OCI-LY1 (cell line): ENCODE measurements around the gene SERPINA9.

Experiments
- H2AFZ ChIP-seq: fragments of 200-600 bp; sonication (generic), shearing (Covaris generic); 2 replicates; pipeline ENCODE4 v1.6.0; 2014; ENCODE audit warnings: antibody characterized with exemption, mild to moderate bottlenecking, low read length
- H3F3A ChIP-seq: fragments of 200-600 bp; sonication (generic), shearing (Covaris generic); 2 replicates; pipeline ENCODE4 v1.6.0; 2014; ENCODE audit warnings: mild to moderate bottlenecking, antibody characterized with exemption, low read length, moderate library complexity; ENCODE audit not compliant: insufficient read depth
- H3K27ac ChIP-seq: fragments of 200-600 bp; sonication (generic); 2 replicates; pipeline ENCODE4 v1.5.1; 2014; ENCODE audit warnings: low read length, mixed run types, mild to moderate bottlenecking, low read depth; ENCODE audit not compliant: poor library complexity, severe bottlenecking
- H3K27me3 ChIP-seq: fragments of 200-600 bp; sonication (generic); 2 replicates; pipeline ENCODE4 v1.6.0; 2014; ENCODE audit warnings: antibody characterized with exemption, mild to moderate bottlenecking, low read length, moderate library complexity; ENCODE audit not compliant: insufficient read depth
- H3K36me3 ChIP-seq: fragments of 200-600 bp; sonication (generic); 2 replicates; pipeline ENCODE4 v1.6.1; 2014; ENCODE audit warnings: mild to moderate bottlenecking, antibody characterized with exemption, low read length, moderate library complexity, mixed read lengths; ENCODE audit not compliant: insufficient read depth
- H3K4me1 ChIP-seq: fragments of 200-600 bp; sonication (generic); 2 replicates; pipeline ENCODE4 v1.5.1; 2014; ENCODE audit warnings: mild to moderate bottlenecking, low read length, moderate library complexity; ENCODE audit not compliant: insufficient read depth, severe bottlenecking
- H3K4me2 ChIP-seq: fragments of 200-600 bp; sonication (generic), shearing (Covaris generic); 2 replicates; pipeline ENCODE4 v1.6.1; 2014; ENCODE audit warnings: low read length
- H3K4me3 ChIP-seq: fragments of 200-600 bp; sonication (generic); 2 replicates; pipeline ENCODE4 v1.5.1; 2014; ENCODE audit warnings: low read length, low read depth, mild to moderate bottlenecking, mixed read lengths; ENCODE audit not compliant: poor library complexity, severe bottlenecking
- H3K79me2 ChIP-seq: fragments of 200-600 bp; shearing (Covaris generic); 2 replicates; pipeline ENCODE4 v1.6.1; 2016; ENCODE audit warnings: mixed run types, low read length, mixed read lengths; ENCODE audit not compliant: insufficient read depth
- H3K9ac ChIP-seq: fragments of 200-600 bp; sonication (generic), shearing (Covaris generic); 2 replicates; pipeline ENCODE4 v1.6.1; 2014; ENCODE audit warnings: mild to moderate bottlenecking, low read length, mixed read lengths
- H3K9me2 ChIP-seq: fragments of 200-600 bp; sonication (generic), shearing (Covaris generic); 2 replicates; pipeline ENCODE4 v1.6.1; 2014; ENCODE audit warnings: low read depth, mild to moderate bottlenecking, low read length, mixed read lengths
- H3K9me3 ChIP-seq: fragments of 200-600 bp; shearing (Covaris generic); 2 replicates; pipeline ENCODE4 v1.6.1; 2014; ENCODE audit warnings: low read length, mixed read lengths
- H4K20me1 ChIP-seq: fragments of 200-600 bp; sonication (generic), shearing (Covaris generic); 2 replicates; pipeline ENCODE4 v1.6.0; 2016; ENCODE audit warnings: mild to moderate bottlenecking, low read length; ENCODE audit not compliant: insufficient read depth
- CTCF ChIP-seq: fragments of 200-600 bp; sonication (generic), shearing (Covaris generic); IDR thresholded peaks from 2 replicates; pipeline ENCODE4 v1.5.1; 2017; ENCODE audit warnings: mild to moderate bottlenecking, antibody characterized with exemption, low read length, moderate library complexity, mixed read lengths
- EZH2 ChIP-seq: fragments of 200-600 bp; sonication (generic), shearing (Covaris generic); IDR thresholded peaks from 2 replicates; pipeline ENCODE4 v1.8.0; 2017; ENCODE audit warnings: borderline replicate concordance, mixed run types, mild to moderate bottlenecking, antibody characterized with exemption, low read length, moderate library complexity, mixed read lengths

The SERPINA9 gene

DNA sequence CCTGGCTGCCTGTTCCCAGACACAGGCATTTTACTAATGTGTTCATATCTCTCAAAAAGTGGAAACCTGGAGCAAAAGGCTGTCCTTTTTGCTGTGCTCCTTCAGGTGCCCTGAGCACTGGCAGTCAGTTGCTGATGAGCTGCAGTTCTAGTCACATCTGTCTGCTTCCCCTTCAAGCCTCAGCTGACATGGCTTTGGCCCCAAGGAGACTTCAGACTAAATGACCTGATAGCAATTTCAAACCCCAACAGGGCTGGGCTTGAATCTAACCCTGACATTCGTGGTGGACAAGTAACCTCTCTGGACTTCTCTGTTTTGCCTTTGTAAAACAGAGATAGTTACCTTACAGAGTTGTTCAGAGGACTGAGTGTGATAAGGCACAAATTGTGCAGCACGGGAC, 5.7 kb downstream of the SERPINA9 start:
- Histone ChIP-seq H3K9ac (no peak overlapping the region), H3K27ac (no peak overlapping the region), H3K4me2 (no peak overlapping the region)

DNA sequence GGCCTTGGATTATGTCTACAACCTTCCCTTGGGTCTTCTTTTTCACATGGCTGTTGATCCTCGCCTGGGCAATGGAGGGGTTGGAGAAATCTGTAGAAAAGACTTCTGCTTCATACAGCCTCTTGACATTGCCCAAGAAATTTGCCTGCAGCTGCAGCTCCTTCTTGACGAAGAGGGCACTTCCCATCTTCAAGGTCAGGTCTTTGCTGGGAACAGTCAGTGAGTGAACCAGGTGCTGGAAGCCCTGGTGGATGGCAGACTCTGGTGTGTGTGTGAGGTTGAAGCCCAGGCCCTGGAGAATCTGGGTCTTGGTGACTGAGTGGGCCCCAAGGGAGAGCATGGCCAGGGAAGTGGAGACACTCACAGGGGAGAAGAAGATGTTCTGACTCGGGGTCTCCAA, 6.7 kb downstream of the SERPINA9 start:
- Histone ChIP-seq H3K27me3 (no peaks in the 10 kb centered on the region; the same call in 1 of the 2 replicates), H3K4me2 (no peak overlapping the region), H3K4me3 (no peak overlapping the region), H3K36me3 (no peaks in the 10 kb centered on the region), H3K79me2 (no peaks in the 10 kb centered on the region), H3K9ac (no peak overlapping the region), H3K4me1 (no peaks in the 10 kb centered on the region), H3K9me3 (no peaks in the 10 kb centered on the region), H3K27ac (no peak overlapping the region), H4K20me1 (no peaks in the 10 kb centered on the region), H2AFZ (no peak overlapping the region), H3F3A (no peaks in the 10 kb centered on the region), H3K9me2 (no peaks in the 10 kb centered on the region)
- TF ChIP-seq EZH2 (no peak), CTCF (no peak)

More for the DNA sequence above, 5.7 kb downstream of the SERPINA9 start:
- Histone ChIP-seq H3K36me3 (no peaks in the 10 kb centered on the region), H2AFZ (no peak overlapping the region), H3F3A (no peaks in the 10 kb centered on the region), H3K27me3 (no peaks in the 10 kb centered on the region; the same call in 1 of the 2 replicates), H4K20me1 (no peaks in the 10 kb centered on the region), H3K4me3 (no peak overlapping the region), H3K9me3 (no peaks in the 10 kb centered on the region), H3K79me2 (no peaks in the 10 kb centered on the region), H3K4me1 (no peaks in the 10 kb centered on the region), H3K9me2 (no peaks in the 10 kb centered on the region)
- TF ChIP-seq EZH2: no peak
- no peak for TF ChIP-seq CTCF

DNA sequence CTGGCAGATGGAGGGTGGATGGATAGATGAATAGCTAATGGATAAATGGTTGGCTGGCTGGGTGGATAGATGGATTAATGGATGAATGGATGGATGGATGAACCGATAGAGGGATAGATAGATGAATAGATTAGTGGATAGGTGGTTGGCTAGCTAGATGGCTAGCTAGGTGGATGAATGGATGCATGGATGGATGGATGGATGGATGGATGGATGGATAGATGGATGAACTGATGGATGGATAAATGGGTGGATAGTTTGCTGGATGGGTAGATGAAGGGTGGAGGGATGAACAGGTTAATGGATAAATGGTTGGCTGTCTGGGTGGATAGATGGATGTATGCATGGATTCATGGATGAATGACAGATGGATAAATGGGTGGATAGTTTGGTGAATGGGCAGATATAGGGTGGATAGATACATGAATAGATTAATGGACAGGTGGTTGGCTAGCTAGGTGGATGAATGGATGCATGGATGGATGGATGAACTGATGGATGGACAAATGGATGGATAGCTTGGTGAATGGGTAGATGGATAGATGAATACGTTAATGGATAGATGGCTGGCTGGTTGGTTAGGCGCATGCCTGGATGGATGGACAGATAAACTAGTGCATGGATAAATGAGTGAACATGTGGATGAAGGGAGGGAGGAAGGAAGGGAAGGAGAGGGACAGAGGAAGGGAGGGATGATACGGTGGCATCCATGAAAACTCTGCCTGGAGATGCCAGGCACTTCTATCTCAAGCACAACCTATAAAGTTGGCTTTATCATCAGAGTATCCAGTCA, 8.1 kb downstream of the SERPINA9 start:
- H3K9me2 ChIP-seq: no peaks in the 10 kb centered on the region
- no peak overlapping the region for H3K4me2 ChIP-seq
- H3K27me3 ChIP-seq: no peaks in the 10 kb centered on the region

More for the DNA sequence above, 8.1 kb downstream of the SERPINA9 start:
- Histone ChIP-seq H3K36me3 (no peaks in the 10 kb centered on the region), H3K4me3 (no peak overlapping the region), H3F3A (no peaks in the 10 kb centered on the region), H3K27ac (no peak overlapping the region), H2AFZ (no peak overlapping the region), H3K79me2 (no peaks in the 10 kb centered on the region), H3K9me3 (no peaks in the 10 kb centered on the region), H3K4me1 (no peaks in the 10 kb centered on the region), H4K20me1 (no peaks in the 10 kb centered on the region), H3K9ac (no peak overlapping the region)
- TF ChIP-seq EZH2: no peak
- TF ChIP-seq CTCF: no peak
